H9 (cell line): ENCODE results near the gene STYXL1. TPM values are rescaled to one million over a fixed set of nuclear protein-coding genes. Genes with fewer than 3 reads are reported as not detected.

ENCODE experiments used
- DNase-seq: peaks from one replicate; pipeline ENCODE4 v3.0.0-alpha.2; 2017
- H2AFZ ChIP-seq: one replicate; pipeline ENCODE4 v1.6.1; 2013; ENCODE audit warnings: mild to moderate bottlenecking, low read length, control low read depth, moderate library complexity
- H2AK5ac ChIP-seq: 2 replicates; pipeline ENCODE4 v1.6.1; 2013; ENCODE audit warnings: low read length, control low read depth, mixed read lengths; ENCODE audit not compliant: insufficient read length
- H2BK120ac ChIP-seq: one replicate; pipeline ENCODE4 v1.6.1; 2013; ENCODE audit warnings: low read depth, mild to moderate bottlenecking, low read length, control low read depth, inconsistent platforms; ENCODE audit not compliant: poor library complexity, severe bottlenecking
- H2BK12ac ChIP-seq: 2 replicates; pipeline ENCODE4 v1.6.1; 2013; ENCODE audit warnings: low read length, control low read depth, mixed read lengths, low read depth; ENCODE audit not compliant: insufficient read length
- H2BK15ac ChIP-seq: 2 replicates; pipeline ENCODE4 v1.6.1; 2013; ENCODE audit warnings: low read depth, low read length, control low read depth
- H2BK20ac ChIP-seq: one replicate; pipeline ENCODE4 v1.6.1; 2013; ENCODE audit warnings: low read depth, mild to moderate bottlenecking, low read length, control low read depth, inconsistent platforms; ENCODE audit not compliant: poor library complexity, severe bottlenecking
- H2BK5ac ChIP-seq: 2 replicates; pipeline ENCODE4 v1.6.1; 2013; ENCODE audit warnings: low read length, control low read depth, mixed read lengths; ENCODE audit not compliant: insufficient read length
- H3K14ac ChIP-seq: 2 replicates; pipeline ENCODE4 v1.6.1; 2013; ENCODE audit warnings: low read length, control low read depth; ENCODE audit not compliant: insufficient read depth
- H3K18ac ChIP-seq: 2 replicates; pipeline ENCODE4 v1.6.1; 2013; ENCODE audit warnings: low read depth, mild to moderate bottlenecking, mixed read lengths, low read length, control low read depth; ENCODE audit not compliant: insufficient read length
- H3K23ac ChIP-seq: 2 replicates; pipeline ENCODE4 v1.6.1; 2013; ENCODE audit warnings: low read length, control low read depth, mixed read lengths, low read depth; ENCODE audit not compliant: insufficient read length
- H3K23me2 ChIP-seq: 2 replicates; pipeline ENCODE4 v1.6.1; 2013; ENCODE audit warnings: low read depth, mild to moderate bottlenecking, mixed read lengths, low read length, control low read depth; ENCODE audit not compliant: insufficient read length, poor library complexity, severe bottlenecking
- H3K27ac ChIP-seq: 2 replicates; pipeline ENCODE4 v1.5.1; 2013; ENCODE audit warnings: low read length, control low read depth, mixed read lengths, low read depth; ENCODE audit not compliant: insufficient read length
- H3K27me3 ChIP-seq: 2 replicates; pipeline ENCODE4 v1.6.1; 2013; ENCODE audit warnings: low read length, control low read depth, inconsistent platforms; ENCODE audit not compliant: insufficient read depth
- H3K4ac ChIP-seq: 2 replicates; pipeline ENCODE4 v1.6.1; 2013; ENCODE audit warnings: low read depth, mild to moderate bottlenecking, control low read depth, inconsistent platforms, low read length, moderate library complexity
- H3K4me1 ChIP-seq: 2 replicates; pipeline ENCODE4 v1.6.1; 2013; ENCODE audit warnings: low read length, control low read depth, inconsistent platforms; ENCODE audit not compliant: insufficient read depth
- H3K4me2 ChIP-seq: 2 replicates; pipeline ENCODE4 v1.6.1; 2013; ENCODE audit warnings: low read length, control low read depth, mixed read lengths; ENCODE audit not compliant: insufficient read length, insufficient read depth
- H3K56ac ChIP-seq: 2 replicates; pipeline ENCODE4 v1.6.1; 2013; ENCODE audit warnings: low read depth, mild to moderate bottlenecking, mixed read lengths, low read length, control low read depth; ENCODE audit not compliant: insufficient read length
- H3K79me1 ChIP-seq: 2 replicates; pipeline ENCODE4 v1.6.1; 2013; ENCODE audit warnings: low read depth, mild to moderate bottlenecking, moderate library complexity, low read length, control low read depth, inconsistent platforms; ENCODE audit not compliant: insufficient read depth, poor library complexity, severe bottlenecking
- H3K79me2 ChIP-seq: 2 replicates; pipeline ENCODE4 v1.6.1; 2013; ENCODE audit warnings: low read length, control low read depth, inconsistent platforms; ENCODE audit not compliant: insufficient read depth
- H3K9ac ChIP-seq: 2 replicates; pipeline ENCODE4 v1.6.1; 2013; ENCODE audit warnings: low read length, control low read depth, mixed read lengths; ENCODE audit not compliant: insufficient read length; ENCODE audit errors: extremely low read depth
- H3K9me3 ChIP-seq: one replicate; pipeline ENCODE4 v1.6.1; 2013; ENCODE audit warnings: low read depth, low read length, inconsistent platforms; ENCODE audit not compliant: control insufficient read depth
- H3T11ph ChIP-seq: one replicate; pipeline ENCODE4 v1.6.1; 2013; ENCODE audit warnings: mild to moderate bottlenecking, low read length, control low read depth, inconsistent platforms
- H4K20me1 ChIP-seq: one replicate; pipeline ENCODE4 v1.6.1; 2013; ENCODE audit not compliant: control insufficient read depth, insufficient read length, insufficient read depth
- H4K5ac ChIP-seq: 2 replicates; pipeline ENCODE4 v1.6.1; 2013; ENCODE audit warnings: low read depth, mild to moderate bottlenecking, mixed read lengths, low read length, control low read depth; ENCODE audit not compliant: insufficient read length
- H4K8ac ChIP-seq: replicated peaks from 2 replicates; pipeline ENCODE4 v1.6.1; 2013; ENCODE audit warnings: low read length, control low read depth, mixed read lengths, low read depth; ENCODE audit not compliant: insufficient read length
- H4K91ac ChIP-seq: 2 replicates; pipeline ENCODE4 v1.6.1; 2013; ENCODE audit warnings: low read depth, mild to moderate bottlenecking, moderate library complexity, mixed read lengths, low read length, control low read depth; ENCODE audit not compliant: insufficient read length
- H3K27ac Mint-ChIP-seq, 3 experiments: 2 replicates in 2 of 3; 3 replicates in 1 of 3; pipeline ENCODE4 v1.8.0; 2020 to 2021; ENCODE audit warnings: mixed read lengths in 3 of 3, mild to moderate bottlenecking in 1 of 3, moderate library complexity in 1 of 3
- H3K27me3 Mint-ChIP-seq: 2 replicates; pipeline ENCODE4 v1.8.0; 2021; ENCODE audit warnings: low read depth, mild to moderate bottlenecking, moderate library complexity, mixed read lengths
- H3K36me3 Mint-ChIP-seq, 3 experiments: 2 replicates in 2 of 3; 3 replicates in 1 of 3; pipeline ENCODE4 v1.8.0; 2020 to 2021; ENCODE audit warnings: low read depth in 3 of 3, mixed read lengths in 3 of 3; ENCODE audit not compliant: insufficient read depth in 1 of 3
- H3K4me1 Mint-ChIP-seq, 2 experiments: 2 replicates each; pipeline ENCODE4 v1.8.0; 2020; ENCODE audit warnings: mixed read lengths in 2 of 2
- H3K4me3 Mint-ChIP-seq, 2 experiments: 2 replicates in 1 of 2; 3 replicates in 1 of 2; pipeline ENCODE4 v1.8.0; 2020 to 2021; ENCODE audit warnings: mild to moderate bottlenecking in 2 of 2, mixed read lengths in 2 of 2, moderate library complexity in 1 of 2
- H3K9me3 Mint-ChIP-seq, 2 experiments: 2 replicates in 1 of 2; 3 replicates in 1 of 2; pipeline ENCODE4 v1.8.0; 2020; ENCODE audit warnings: mild to moderate bottlenecking in 2 of 2, mixed read lengths in 2 of 2, moderate library complexity in 1 of 2
- WGBS: extraction: QIAGEN DNeasy Blood & Tissue Kit; methylation state at CpG from one replicate; pipeline ENCODE4 v1.1.7; 2013; ENCODE audit warnings: missing lambda C conversion rate, low lambda C conversion rate, mixed read lengths; ENCODE audit not compliant: insufficient read length; ENCODE audit errors: extremely low coverage; 5-methylcytosine and 5-hydroxymethylcytosine counted together
- total RNA-seq: library from RNA; stranded (reverse); gene quantifications from 2 replicates; pipeline ENCODE4 v1.2.1, GENCODE V29; 2021
- TF ChIP-seq, protein P1 (sequence below): fragments of 200-600 bp; sonication (generic); conservative IDR thresholded peaks from 3 replicates; pipeline ENCODE4 v1.8.0; 2021; ENCODE audit warnings: antibody characterized with exemption, mild to moderate bottlenecking

The STYXL1 gene
- total RNA-seq, 1 experiment from 2014 or later = 38.7 TPM

DNA sequence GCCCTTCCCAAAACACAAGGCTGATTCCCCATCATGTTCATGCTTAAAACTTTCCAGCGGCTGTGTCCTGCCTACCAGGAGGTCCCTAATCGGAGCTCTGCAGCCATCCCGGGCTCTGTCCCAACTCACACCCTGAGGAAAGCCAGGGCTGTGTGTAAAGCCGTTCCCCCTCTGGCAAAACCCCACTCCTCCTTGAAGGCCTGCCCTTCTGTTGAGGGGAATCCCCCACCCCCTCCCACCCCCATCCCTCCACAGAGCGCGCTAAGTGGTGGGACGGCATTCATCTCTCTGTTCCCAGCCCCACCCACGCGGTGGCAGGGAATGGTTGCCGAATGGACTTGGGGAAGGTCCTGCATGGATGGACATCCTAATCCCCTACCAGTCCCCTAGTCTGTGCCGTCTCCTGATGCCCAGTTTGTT, 52.7 kb downstream of the STYXL1 start:
- Histone ChIP-seq H4K91ac (no peak overlapping the region), H2BK12ac (no peak overlapping the region), H2BK20ac (no peak overlapping the region), H3K18ac (no peak overlapping the region), H4K8ac (no peak overlapping the region), H3K4ac (no peak overlapping the region), H3K4me1 (no peaks in the 10 kb centered on the region), H4K20me1 (no peaks in the 10 kb centered on the region), H3K56ac (no peak overlapping the region), H2BK5ac (no peak overlapping the region), H3K9me3 (no peaks in the 10 kb centered on the region), H4K5ac (no peak overlapping the region), H3K79me2 (no peaks in the 10 kb centered on the region), H3T11ph (no peak overlapping the region), H2BK15ac (no peak overlapping the region), H3K27ac (no peak overlapping the region), H3K23me2 (peaks cover 15% of the 10 kb centered on the region), H3K9ac (no peak overlapping the region), H3K27me3 (no peaks in the 10 kb centered on the region), H3K23ac (no peak overlapping the region), H3K14ac (no peak overlapping the region), H2AK5ac (no peak overlapping the region), H2BK120ac (no peak overlapping the region), H2AFZ (no peak overlapping the region), H3K79me1 (no peaks in the 10 kb centered on the region), H3K4me2 (peak overlapping the region; percentile 57)
- no CpG with 5 or more reads among the region's 11 CpGs for whole genome bisulfite sequencing
- no peaks in the 10 kb centered on the region; a peak in 1 of 5 replicates for H3K9me3 Mint-ChIP-seq
- H3K4me1 Mint-ChIP-seq = peaks cover 19 to 35% of the 10 kb centered on the region in 2 experiments
- no peaks in the 10 kb centered on the region; the same call in 1 of the 2 replicates for H3K27me3 Mint-ChIP-seq
- TF ChIP-seq, protein P1, sequence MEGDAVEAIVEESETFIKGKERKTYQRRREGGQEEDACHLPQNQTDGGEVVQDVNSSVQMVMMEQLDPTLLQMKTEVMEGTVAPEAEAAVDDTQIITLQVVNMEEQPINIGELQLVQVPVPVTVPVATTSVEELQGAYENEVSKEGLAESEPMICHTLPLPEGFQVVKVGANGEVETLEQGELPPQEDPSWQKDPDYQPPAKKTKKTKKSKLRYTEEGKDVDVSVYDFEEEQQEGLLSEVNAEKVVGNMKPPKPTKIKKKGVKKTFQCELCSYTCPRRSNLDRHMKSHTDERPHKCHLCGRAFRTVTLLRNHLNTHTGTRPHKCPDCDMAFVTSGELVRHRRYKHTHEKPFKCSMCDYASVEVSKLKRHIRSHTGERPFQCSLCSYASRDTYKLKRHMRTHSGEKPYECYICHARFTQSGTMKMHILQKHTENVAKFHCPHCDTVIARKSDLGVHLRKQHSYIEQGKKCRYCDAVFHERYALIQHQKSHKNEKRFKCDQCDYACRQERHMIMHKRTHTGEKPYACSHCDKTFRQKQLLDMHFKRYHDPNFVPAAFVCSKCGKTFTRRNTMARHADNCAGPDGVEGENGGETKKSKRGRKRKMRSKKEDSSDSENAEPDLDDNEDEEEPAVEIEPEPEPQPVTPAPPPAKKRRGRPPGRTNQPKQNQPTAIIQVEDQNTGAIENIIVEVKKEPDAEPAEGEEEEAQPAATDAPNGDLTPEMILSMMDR = no peak
- peak overlapping the region; percentile 93 to 95 (median 95); a peak in 5 of 7 replicates for H3K27ac Mint-ChIP-seq
- H3K4me3 Mint-ChIP-seq = peak overlapping the region; percentile 58 to 78
- DNase-seq = no peak
- H3K36me3 Mint-ChIP-seq = peaks cover 7 to 22% (median 17%) of the 10 kb centered on the region in 3 experiments
